Frontal cortex (tissue), 4 donors: ENCODE results near the gene TRIM29. TPM values are rescaled to one million over a fixed set of nuclear protein-coding genes. Genes with fewer than 3 reads are reported as not detected.

ENCODE experiments used
- DNase-seq, 2 donors: peaks; one replicate each; pipeline ENCODE4 v3.0.0; 2012; ENCODE audit warnings: low spot score in 2 of 2
- FAIRE-seq: peaks from 2 replicates; lab custom pipeline; 2012; peaks lifted over from hg19 to GRCh38; lab: Jason Lieb, UNC
- total RNA-seq: library from RNA; depleted of rRNA; stranded (reverse); fragments of >200 nt; gene quantifications from one replicate; pipeline ENCODE4 v1.2.3, GENCODE V29; 2014
- donor health status: control.
- donor health status: control.
- donor health status: control.

TRIM29 gene
- total RNA-seq, 1 donor from 2014 or later = not detected

DNA sequence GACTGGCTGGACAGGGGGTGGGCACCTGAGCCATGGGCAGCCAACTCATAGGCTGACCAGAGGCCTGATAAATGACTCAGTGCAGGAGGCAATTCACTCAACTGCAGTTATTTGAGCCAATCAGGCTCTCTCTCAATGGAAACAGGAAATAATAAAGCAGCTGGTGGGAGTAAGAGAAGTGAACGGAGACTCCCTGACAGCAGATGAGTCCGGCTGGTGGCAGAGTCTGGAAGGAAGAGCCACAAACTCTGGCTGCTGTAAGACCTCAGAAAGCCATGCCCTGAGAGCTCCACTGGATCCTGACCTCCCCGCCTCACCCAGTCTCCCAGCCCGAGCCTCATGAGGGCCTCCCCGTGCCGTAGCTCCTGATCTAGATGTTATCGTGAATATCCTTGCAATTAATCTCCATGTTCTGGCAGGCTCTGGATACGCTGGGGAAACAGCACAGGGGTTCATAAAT, 69.8 kb downstream of the TRIM29 start:
- no peak for DNase-seq

DNA sequence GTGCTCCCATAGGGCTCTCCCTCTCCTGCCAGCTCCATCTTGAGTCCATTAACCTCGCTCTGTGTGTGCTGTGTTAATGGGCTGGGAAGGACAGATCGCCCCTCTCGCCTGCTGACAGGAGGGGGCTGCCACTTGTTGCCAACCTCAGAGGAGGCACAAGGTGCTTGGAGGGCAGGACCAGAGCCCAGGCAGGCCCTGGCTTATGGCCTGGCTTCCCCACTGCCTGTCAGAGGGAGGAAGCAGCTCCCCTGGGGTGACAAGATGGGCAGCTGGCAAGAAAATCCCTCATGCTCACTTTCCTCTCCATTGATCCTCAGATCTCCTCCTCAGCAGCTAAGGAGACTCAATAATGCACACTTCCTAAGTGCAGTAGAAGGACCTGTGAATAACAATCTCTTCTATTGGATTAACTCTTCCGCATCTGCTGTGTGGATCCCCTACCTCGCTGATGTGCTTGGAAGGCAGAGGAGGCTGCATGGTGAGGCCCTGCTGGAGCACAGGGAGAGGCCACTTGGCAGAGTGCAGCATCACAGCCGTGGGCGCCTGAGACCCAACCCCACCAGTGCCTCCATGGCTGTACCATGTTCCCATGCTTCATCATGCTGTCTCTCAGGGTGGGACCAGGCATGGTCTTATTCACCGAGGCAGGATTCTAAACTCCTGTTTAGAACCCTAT, 70.3 kb downstream of the TRIM29 start:
- DNase-seq = no peak

More for the DNA sequence above, 69.8 kb downstream of the TRIM29 start:
- FAIRE-seq = no peak

DNA sequence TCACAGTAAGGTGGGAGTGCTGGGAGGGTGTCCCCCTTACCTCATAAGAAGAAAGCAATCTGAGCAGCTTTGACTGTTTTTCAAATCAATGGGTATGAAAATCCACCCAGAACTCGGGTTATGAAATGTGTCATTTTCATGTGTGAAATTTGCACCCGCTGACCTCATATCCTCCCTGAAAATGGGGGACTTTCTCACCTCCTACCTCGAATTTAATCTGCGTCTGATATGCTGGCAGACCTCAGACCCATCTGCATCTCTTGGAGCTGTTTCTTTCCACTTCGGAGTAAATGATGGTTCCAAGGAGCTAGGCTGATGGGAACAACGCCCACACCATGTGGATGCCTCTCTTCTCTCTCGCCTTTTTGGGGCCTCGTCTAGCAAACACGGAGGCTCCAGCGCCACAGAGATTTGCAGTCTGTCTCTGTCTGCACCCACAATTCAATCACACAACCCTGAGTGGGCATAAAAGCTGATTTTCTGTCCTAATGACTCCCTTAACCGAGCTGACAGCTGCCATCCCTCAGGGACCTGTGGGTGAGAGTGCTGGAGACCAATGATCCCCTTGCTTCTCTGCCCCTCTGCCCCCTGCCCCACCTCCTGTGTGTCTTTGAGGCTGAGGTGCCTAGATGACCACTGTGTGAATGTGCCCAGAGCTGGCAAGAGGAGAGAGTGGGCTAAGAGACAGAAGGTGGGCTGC, 71.0 kb downstream of the TRIM29 start:
- DNase-seq (no peak), FAIRE-seq (no peak)

More for the DNA sequence above, 70.3 kb downstream of the TRIM29 start:
- FAIRE-seq = no peak

DNA sequence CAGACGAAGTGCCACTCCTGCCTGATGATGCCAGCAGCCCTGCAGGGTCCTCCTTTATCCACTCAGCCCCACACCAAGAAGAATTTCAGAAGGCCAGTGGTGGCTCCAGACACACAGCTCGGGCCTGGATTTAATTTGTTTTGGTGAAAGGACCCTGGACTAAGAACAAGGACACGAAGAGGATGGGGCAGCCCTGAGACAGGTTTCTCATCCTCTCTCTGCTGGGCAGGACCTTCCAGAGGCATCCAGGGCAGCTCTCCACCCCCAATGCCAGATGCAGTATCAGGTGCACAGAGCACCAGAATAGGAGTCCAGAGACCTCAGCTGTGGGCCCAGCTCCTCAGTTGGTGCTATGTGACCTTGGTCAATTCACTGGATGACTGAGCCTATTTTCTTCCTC, 72.0 kb downstream of the TRIM29 start:
- FAIRE-seq (no peak), DNase-seq (no peak)

DNA sequence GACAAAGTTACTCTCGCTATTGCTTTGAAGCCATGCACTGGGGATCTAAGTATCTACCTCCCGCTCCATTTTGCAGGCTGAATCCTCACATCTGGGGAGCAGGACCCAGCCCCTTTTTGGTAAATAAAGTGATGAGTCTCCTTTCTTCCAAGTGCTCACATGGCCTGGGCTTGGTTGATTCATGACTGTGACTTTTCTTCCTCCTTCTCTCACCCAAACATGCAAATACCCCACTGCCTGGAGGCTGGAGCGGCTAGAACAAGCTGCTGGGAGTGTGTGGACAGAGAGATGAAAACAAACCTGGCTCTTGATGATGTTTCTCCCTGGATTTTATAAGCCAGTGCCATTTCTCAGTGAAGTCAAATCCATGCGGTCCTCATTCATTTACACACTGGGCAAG, 72.7 kb downstream of the TRIM29 start:
- DNase-seq (no peak), FAIRE-seq (no peak)

DNA sequence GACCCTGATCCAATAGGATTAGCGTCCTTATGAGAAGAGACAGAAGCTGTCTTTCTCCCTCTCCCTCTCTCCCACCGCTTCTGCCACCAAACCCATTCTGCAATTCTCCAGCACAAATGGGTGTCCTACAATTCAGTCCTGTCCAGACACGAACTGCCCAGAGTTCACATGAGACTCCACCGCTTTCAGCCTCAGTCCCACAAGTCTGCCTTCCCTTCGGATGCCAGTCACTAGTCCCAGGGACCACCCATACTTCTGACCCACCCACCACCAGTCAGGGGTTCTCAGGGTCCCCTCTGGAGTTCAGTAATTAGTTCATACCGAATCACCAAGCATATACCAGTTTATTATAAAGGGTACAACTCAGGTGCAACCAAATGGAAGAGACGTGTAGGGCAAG, 73.6 kb downstream of the TRIM29 start:
- FAIRE-seq (no peak), DNase-seq (no peak)

DNA sequence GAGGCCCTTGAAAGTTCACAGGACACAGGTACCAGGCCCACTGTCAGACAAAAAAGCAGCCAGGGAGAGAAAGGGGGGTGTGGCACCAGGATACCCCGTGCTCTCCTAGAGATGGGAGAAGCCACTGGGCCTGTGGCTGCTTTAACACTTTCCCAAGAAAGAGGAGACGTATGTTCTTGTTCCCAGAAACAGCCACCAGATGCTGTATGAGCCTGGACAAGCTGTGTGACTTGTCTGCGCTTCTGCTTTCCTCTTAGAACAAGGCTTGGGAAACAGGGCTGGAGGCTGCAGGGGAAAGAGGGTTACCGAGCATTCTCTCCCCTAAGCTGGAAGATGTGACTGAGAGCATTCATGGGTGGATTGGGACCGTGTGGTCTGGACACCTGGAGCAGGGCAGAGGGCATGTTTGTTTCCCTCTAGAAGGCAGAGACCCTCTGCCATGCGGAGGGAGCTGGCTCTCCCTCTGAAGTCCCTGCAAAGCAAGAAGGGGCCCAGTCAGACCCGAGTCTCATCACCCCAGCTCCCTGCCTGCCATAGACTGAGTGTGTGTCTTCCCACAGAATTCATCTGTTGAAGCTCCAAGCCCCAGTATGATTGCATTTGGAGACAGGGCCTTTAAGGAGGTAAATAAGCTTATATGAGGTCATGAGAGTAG, 74.1 kb downstream of the TRIM29 start:
- FAIRE-seq = no peak
- DNase-seq = no peak

DNA sequence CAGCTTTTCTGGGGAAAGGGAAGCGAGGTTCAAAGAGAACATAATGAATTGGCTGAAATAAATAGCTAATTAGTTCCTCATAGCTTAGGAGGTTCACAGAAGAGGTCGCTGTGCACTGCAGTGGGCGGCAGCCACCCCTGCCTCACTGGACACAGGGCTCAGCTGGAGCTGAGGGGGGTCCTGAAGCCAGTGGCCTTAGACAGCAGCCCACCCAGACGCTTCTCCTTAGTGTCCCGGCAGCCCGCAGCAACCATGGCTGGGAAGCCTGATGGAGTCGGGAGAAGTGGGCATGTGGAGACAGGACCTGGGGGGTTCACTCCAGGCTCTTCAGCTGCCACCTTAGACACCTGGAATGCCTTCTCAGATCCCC, 75.4 kb downstream of the TRIM29 start:
- DNase-seq (no peak), FAIRE-seq (no peak)

DNA sequence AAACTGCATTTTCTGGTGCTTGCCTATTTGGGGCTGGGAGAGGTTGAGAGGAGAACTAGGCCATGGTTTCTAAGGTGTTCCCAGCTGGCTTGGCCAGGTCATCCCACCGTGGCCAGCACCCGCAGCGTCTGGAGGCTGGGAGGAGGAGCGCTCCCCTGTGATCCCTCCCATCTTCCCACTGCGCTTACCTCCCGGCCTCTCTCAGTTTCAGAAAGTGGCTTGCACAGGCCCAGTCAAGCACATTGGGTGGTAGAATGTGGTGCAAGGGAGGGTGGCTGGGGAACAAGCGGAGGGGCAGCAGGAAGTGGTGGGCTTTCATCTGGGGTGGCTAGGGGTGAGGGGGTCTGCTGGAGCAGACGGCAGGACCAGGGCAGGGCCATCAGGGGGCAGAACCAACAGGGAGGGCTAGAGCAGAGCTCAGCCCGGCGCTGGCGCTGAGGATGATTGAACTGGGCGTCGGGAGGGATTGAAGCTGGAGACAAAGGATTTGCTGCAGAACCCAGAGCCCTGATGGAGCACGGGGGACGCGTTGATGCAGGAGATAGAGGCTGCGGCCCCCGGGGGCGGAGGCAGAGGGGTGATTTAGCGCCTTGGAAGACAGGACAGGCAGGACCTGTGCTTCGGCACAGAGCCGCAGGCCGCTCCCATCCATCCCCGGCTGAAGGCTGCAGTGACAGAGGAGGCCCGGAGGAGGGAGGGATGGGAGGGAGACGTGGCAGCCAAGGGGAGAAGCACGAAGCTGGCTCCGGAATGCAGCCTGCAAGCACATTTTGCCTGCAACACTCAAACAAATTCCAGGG, 76.0 kb downstream of the TRIM29 start:
- FAIRE-seq (no peak), DNase-seq (peak; percentile 22 to 51)

Other genes starting within 250 kb of the TRIM29 start
- 1.2 TPM for gene OAF, start 72.9 kb upstream of the TRIM29 start, total RNA-seq
- 0.41 TPM for gene POU2F3, start 102.0 kb upstream of the TRIM29 start, total RNA-seq
- gene TLCD5, start 187.2 kb upstream of the TRIM29 start, total RNA-seq = 16.3 TPM
- 202 TPM for gene ARHGEF12, start 198.3 kb upstream of the TRIM29 start, total RNA-seq